C4-2B (cell line): ENCODE measurements around the gene MBLAC1.

Experiments
- H3K27ac ChIP-seq: fragments of 450-650 bp; 2 replicates; pipeline ENCODE4 v1.5.1; 2017
- CTCF ChIP-seq: fragments of 450-650 bp; conservative IDR thresholded peaks from 2 replicates; pipeline ENCODE4 v1.5.1; 2017; ENCODE audit warnings: mild to moderate bottlenecking
- ZFX ChIP-seq: fragments of 450-650 bp; IDR thresholded peaks from 2 replicates; pipeline ENCODE4 v1.6.1; 2017

Gene MBLAC1

GRCh38 chr7:100126931-100127865, at the start of gene MBLAC1:
MBLAC1 (plus strand) TSS chr7:100126967; CDS start chr7:100127396, 429 bp downstream.
- peak within 1 kb of the TSS; percentile 95 for H3K27ac ChIP-seq
- TF ChIP-seq ZFX (peak; percentile 86; the same call in 1 of the 2 replicates), CTCF (no peak)

- no peak overlapping the region for H3K27ac ChIP-seq
- TF ChIP-seq ZFX, result no peak
- TF ChIP-seq CTCF, result no peak
Observed at GRCh38 chr7:100077205-100077604, 49.6 kb upstream of the MBLAC1 start.

DNA sequence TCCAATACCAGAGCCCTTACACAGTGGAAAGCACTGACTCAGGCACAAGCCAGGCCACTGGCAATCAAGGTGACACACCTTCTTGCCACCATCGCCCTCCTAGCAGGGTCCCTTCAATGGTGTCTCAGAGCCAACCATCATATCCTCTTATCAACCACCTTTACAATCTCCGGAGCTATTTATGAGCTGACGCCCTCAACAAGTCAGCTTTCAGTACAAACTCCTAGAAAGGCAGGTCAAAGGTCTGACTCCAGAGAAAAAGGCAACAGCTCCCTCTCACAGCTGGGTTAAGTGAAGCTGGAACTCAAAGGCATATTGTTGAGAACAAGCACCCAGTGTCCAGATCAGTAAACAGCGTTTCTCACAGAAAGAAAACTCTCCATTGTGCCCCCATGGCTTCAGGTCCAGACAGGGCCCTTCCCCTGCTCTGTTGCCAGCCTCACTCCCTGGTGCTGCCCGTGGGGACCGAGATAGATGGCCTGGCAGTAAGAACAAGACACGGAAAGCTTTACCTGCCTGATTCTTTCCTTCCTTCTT, 47.7 kb upstream of the MBLAC1 start:
- H3K27ac ChIP-seq, result no peak overlapping the region
- TF ChIP-seq ZFX (no peak), CTCF (no peak)

DNA sequence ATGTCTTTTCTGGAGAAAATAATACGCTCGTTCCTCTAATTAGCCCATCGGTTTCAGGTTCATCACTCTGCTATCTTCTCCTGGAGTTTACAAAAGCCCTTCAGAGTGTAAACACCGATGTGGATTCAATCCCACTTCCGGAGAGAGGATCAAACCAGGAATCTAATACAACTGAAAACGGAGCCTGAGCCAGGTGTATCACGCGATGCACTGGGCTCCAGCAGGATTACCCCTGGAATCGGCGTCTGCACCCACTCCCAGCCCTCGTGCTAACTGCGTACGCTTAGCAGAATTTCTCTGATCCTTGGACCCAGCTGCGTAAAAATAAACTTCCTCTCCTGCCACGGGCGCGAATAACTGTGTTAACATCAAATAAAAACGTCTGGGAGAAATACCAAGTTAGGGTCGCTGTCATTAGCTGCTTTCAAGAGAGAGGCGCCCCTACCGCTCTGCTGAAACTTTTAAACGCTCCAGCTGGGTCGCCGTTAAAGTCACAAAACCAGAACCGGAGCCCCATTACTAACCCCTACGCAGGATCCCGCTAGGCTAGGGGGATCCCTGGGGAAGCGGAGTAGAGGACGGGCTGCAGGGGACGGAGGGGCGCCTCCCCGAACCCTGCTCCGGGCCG, 45.7 kb upstream of the MBLAC1 start:
- peak overlapping the region; percentile 92 for H3K27ac ChIP-seq
- TF ChIP-seq CTCF, result no peak
- TF ChIP-seq ZFX, result no peak; the same call in 1 of the 2 replicates

DNA sequence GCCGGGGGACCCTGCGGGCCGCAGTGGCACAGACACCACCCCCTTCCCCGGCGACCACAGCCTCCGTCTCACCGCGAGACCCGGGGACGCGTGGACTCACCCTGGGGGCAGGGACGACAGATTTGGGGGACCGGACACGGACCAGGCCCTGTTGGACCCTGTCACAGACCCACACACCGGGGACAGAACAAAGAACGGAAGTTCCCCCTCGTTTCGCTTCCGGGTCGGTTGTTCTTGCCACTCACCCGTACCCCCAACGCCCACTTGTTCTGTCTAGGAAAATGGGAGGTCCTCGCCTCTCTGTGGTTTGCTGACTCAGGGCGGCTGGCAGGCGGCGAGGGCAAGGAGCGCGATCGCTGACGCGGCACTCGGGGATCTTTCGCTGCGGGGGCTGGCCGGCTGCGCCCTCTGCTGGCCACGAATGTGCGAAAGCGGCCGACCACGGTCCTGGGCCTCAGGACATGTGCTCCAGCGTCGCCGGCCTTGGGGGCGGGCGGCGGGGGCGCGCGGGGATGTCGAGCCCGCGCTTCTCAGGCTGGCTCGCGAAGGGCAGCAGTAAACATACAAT, 45.1 kb upstream of the MBLAC1 start, which contains the start of gene ZNF3:
TSS of gene ZNF3 (minus strand) at position 189 of the 568 bp plus-strand sequence. CDS start 4,366 bp downstream, outside the sequence.
- peak within 1 kb of the TSS; percentile 92 for H3K27ac ChIP-seq
- TF ChIP-seq ZFX (peak; percentile 95; the same call in 1 of the 2 replicates), CTCF (peak; percentile 100)

- H3K27ac ChIP-seq, result no peak overlapping the region; the same call in 1 of the 2 replicates
- TF ChIP-seq CTCF, result no peak
- TF ChIP-seq ZFX, result no peak
Observed at GRCh38 chr7:100082978-100083377, 43.8 kb upstream of the MBLAC1 start.
